SJSA1 (cell line): ENCODE results near the gene VAPB. TPM values are rescaled to one million over a fixed set of nuclear protein-coding genes. Genes with fewer than 3 reads are reported as not detected.

Experiments
- DNase-seq, 2 experiments: peaks; one replicate each; pipeline ENCODE4 v3.0.0-alpha.2; 2015 to 2020; ENCODE audit warnings: low spot score in 2 of 2, low read depth in 1 of 2
- H3K27ac ChIP-seq: fragments of 250-450 bp; sonication (Bioruptor Pico); 2 replicates; pipeline ENCODE4 v1.5.1; 2020; ENCODE audit warnings: mild to moderate bottlenecking, moderate library complexity
- H3K27me3 ChIP-seq: fragments of 250-450 bp; sonication (Bioruptor Pico); replicated peaks from 2 replicates; pipeline ENCODE4 v1.5.1; 2020; ENCODE audit warnings: mild to moderate bottlenecking, moderate library complexity
- H3K36me3 ChIP-seq: fragments of 250-450 bp; sonication (Bioruptor Pico); 2 replicates; pipeline ENCODE4 v1.5.1; 2020; ENCODE audit warnings: mild to moderate bottlenecking
- H3K4me1 ChIP-seq: fragments of 250-450 bp; sonication (Bioruptor Pico); replicated peaks from 2 replicates; pipeline ENCODE4 v1.6.1; 2021; ENCODE audit warnings: mild to moderate bottlenecking
- H3K4me3 ChIP-seq: fragments of 250-450 bp; sonication (Bioruptor Pico); 2 replicates; pipeline ENCODE4 v1.5.1; 2020; ENCODE audit warnings: mild to moderate bottlenecking
- H3K9me3 ChIP-seq: fragments of 250-450 bp; sonication (Bioruptor Pico); replicated peaks from 2 replicates; pipeline ENCODE4 v1.5.1; 2020; ENCODE audit warnings: mild to moderate bottlenecking
- total RNA-seq: library from RNA; depleted of rRNA; stranded (reverse); fragments of >200 nt; shearing (Covaris generic); gene quantifications from 2 replicates; pipeline ENCODE4 v1.2.3, GENCODE V29; 2014

Gene VAPB
- total RNA-seq, 1 experiment from 2014 or later = 16.7 TPM

DNA sequence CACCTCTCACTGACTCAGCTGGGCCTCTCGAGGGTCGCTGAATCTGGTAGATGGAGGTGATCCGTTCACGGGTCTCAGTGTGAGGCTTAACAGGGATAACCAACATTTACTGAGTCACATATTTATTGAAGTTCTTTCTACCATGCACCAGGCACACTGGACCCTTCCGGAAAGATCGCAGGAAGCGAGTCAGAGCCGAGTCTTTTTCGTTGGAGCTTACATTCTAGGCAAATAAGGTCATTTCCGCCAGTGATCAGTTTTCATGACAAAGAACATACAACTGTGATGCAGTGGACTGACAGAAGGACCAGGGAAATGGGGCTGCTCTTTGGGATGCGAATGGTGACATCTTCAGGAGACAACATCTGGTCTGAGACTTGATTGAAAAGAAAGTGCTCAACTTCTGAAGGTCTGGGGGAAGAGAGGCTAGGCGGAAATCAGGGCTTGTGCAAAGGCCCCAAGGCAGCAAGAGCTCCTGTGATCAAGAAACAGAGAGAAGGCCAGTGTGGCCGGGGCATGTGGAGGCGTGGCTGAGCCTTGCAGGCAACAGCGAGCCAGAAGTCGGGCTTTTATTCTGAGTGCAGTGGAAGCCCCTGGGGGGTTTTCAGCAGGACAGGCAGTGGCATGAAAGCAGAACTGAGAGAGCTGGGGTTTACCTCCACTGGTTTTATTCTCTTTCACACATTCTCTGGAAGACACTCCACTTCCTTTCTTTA lies 69.5 kb downstream of the VAPB start:
- Histone ChIP-seq H3K4me1 (peaks cover 36% of the 10 kb centered on the region), H3K27ac (peak overlapping the region; percentile 15; the same call in 1 of the 2 replicates), H3K36me3 (no peaks in the 10 kb centered on the region), H3K4me3 (no peak overlapping the region), H3K27me3 (no peaks in the 10 kb centered on the region), H3K9me3 (no peaks in the 10 kb centered on the region)
- peak in 1 of 2 experiments; percentile 27 for DNase-seq

- H3K4me1 ChIP-seq = peaks cover 36% of the 10 kb centered on the region
- H3K27ac ChIP-seq = no peak overlapping the region
- H3K9me3 ChIP-seq = no peaks in the 10 kb centered on the region
- DNase-seq = no peak
- H3K36me3 ChIP-seq = no peaks in the 10 kb centered on the region
- no peak overlapping the region for H3K4me3 ChIP-seq
- no peaks in the 10 kb centered on the region for H3K27me3 ChIP-seq
Measured at GRCh38 chr20:58459058-58459750, 70.2 kb downstream of the VAPB start.

DNA sequence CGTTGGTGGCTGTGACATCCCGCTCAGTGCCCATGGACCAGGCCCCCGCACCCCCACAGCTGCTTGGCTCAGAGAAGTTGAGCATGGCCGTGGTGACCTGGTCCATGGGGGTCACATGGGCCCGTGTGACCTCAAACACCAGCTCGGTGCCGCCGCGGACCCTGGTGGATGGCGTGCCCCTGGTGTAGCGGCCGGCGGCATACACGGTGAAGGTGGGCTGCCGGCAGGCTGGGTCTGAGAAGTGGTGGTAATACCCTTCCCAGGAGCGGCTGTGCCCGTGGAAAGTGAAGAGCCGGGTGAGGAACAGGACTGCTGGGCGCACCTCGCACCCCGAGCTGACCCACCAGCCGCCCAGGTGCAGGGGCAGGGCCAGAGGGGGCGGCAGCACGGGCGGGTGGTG lies 72.1 kb downstream of the VAPB start:
- DNase-seq = no peak
- H3K36me3 ChIP-seq = no peaks in the 10 kb centered on the region
- no peaks in the 10 kb centered on the region for H3K9me3 ChIP-seq
- peak overlapping the region; percentile 60; the same call in 1 of the 2 replicates for H3K27ac ChIP-seq
- no peaks in the 10 kb centered on the region for H3K27me3 ChIP-seq
- peaks cover 36% of the 10 kb centered on the region for H3K4me1 ChIP-seq
- no peak overlapping the region for H3K4me3 ChIP-seq

- no peaks in the 10 kb centered on the region for H3K36me3 ChIP-seq
- no peaks in the 10 kb centered on the region for H3K27me3 ChIP-seq
- peak in 1 of 2 experiments; percentile 46 for DNase-seq
- no peaks in the 10 kb centered on the region for H3K9me3 ChIP-seq
- H3K4me3 ChIP-seq = no peak overlapping the region
- peak overlapping the region; percentile 60 for H3K27ac ChIP-seq
- H3K4me1 ChIP-seq = peaks cover 34% of the 10 kb centered on the region
Measured at GRCh38 chr20:58461899-58462298, 72.9 kb downstream of the VAPB start.

DNA sequence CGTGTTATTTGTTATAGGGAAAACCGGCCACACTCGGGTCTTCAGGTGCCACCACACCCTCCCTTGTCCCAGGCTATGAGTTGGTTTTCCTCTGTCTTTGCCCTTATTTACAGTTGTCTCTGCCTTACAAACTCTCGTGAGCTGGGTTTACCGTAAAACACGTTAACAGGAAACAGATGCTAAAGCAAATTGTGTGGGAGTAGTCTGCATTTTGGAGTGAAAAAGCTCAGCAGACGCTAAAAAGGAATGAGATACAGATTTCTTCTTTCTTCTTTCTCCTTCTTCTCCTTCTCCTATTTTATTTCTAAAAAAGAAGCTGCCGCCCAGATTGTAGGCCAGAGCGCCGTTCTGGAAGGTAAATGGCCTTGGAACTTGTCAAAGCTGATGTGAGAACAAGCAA lies 74.2 kb downstream of the VAPB start:
- Histone ChIP-seq H3K4me3 (no peak overlapping the region), H3K4me1 (peaks cover 21% of the 10 kb centered on the region), H3K27ac (no peak overlapping the region), H3K36me3 (no peaks in the 10 kb centered on the region), H3K27me3 (no peaks in the 10 kb centered on the region), H3K9me3 (no peaks in the 10 kb centered on the region)
- DNase-seq = no peak

DNA sequence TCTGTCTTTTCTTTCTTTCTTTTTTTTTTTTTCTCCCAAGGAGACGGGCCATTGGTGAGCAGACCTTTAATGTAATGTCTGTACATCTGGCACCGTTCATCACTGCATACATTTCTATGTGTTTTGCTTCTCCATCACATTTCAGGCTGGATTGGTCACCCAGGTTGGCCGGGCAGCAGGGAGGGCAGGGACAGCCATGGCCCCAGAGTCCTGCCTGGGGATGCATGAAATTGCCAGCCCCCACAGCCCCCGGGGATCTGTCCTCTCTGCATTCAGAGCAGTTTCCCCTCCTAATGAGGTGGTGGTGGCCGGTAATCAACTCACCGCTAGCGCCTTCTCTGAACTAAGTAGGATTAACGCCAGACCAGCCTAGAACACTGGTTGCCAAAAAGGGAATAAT lies 75.8 kb downstream of the VAPB start:
- H3K36me3 ChIP-seq = no peaks in the 10 kb centered on the region

DNA sequence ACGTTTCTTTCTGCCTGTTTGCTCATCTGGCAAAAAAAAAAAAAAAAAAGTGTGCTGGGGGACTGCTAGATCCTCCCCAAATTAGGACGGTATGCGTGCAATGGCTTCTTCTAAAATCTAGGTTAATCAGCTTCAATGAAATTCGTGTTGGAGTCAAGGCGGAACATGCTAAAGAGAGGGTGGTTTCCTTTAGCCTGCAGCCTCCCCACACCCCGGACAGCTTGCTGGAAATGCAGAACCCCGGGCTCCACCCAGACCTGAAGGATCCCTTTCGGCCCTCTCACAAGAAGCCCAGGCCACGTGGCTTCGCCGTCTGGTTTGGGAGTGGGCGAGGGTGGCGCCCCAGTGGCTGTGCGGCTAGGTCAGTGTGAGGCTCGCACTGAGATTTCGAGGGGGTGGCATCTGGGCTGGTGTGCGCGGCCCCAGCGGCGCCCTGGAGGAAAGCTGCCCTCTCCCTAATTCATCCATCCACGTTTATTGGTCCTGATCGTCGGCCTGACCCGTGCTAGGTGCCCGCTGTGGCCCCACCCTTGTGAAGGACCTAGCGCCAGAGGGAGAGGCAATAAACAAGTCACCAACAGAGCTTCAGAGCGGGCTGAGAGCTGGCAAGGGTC lies 77.2 kb downstream of the VAPB start:
- no peaks in the 10 kb centered on the region for H3K36me3 ChIP-seq
- H3K27me3 ChIP-seq = no peaks in the 10 kb centered on the region
- H3K4me3 ChIP-seq = no peak overlapping the region
- H3K9me3 ChIP-seq = no peaks in the 10 kb centered on the region
- no peak overlapping the region for H3K27ac ChIP-seq
- peaks cover 11% of the 10 kb centered on the region for H3K4me1 ChIP-seq
- DNase-seq = no peak

More for the DNA sequence above, 75.8 kb downstream of the VAPB start:
- Histone ChIP-seq H3K27ac (no peak overlapping the region), H3K4me3 (no peak overlapping the region), H3K27me3 (no peaks in the 10 kb centered on the region), H3K4me1 (peaks cover 14% of the 10 kb centered on the region), H3K9me3 (no peaks in the 10 kb centered on the region)
- no peak for DNase-seq

GRCh38 chr20:58466729-58467571 lies 77.9 kb downstream of the VAPB start:
- Histone ChIP-seq H3K27ac (no peak overlapping the region), H3K9me3 (no peaks in the 10 kb centered on the region), H3K27me3 (no peaks in the 10 kb centered on the region), H3K4me3 (no peak overlapping the region), H3K4me1 (peaks cover 5% of the 10 kb centered on the region), H3K36me3 (no peaks in the 10 kb centered on the region)
- no peak for DNase-seq

DNA sequence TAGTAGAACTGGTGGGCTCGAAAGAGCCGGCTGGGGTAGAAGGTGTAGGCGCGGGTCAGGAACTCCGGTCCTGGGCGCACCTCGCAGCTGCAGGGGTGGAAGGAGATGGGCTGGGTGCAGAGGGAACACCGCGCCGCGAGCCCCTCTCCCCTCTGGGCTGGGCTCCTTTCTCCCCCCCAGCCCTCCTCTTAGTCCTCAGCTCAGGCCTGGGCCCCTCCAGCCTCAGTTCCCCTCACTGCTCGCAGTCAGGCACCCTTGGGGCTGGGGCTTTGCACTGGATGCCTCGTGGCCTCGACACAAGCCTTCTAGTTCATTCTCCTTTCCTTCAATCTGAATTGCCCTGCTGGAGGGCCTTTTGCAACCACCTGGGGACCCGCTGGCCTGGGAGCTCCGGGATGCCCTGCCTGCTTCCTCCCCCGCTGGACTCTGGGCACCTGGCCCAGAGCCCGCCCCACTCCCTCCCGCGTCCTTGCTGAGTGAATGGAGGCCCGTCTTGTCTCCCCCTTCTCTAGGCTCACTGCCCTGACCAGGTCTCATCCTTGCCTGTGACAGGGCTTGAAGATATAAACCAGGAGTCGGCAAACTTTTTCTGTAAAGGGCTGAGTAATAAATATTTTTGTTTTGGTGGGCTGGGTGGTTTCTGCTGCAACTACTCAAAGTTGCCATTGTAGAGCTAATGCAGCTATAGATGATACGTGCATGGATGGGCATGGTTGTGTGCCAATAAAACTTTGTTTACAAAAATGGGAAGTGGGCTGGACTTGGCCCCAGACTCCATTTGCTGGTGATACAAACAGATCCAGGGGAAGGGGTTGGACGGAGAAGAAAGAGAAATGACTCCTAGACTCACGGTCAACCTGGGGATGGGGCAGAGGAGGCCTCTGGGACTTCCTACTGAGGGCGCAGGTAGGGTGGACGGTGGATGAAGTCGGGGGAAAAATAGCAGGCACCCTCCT lies 78.8 kb downstream of the VAPB start:
- H3K36me3 ChIP-seq = no peaks in the 10 kb centered on the region
- H3K4me3 ChIP-seq = no peak overlapping the region
- no peak overlapping the region for H3K27ac ChIP-seq
- H3K27me3 ChIP-seq = no peaks in the 10 kb centered on the region
- no peaks in the 10 kb centered on the region for H3K4me1 ChIP-seq
- no peaks in the 10 kb centered on the region for H3K9me3 ChIP-seq
- DNase-seq = no peak

DNA sequence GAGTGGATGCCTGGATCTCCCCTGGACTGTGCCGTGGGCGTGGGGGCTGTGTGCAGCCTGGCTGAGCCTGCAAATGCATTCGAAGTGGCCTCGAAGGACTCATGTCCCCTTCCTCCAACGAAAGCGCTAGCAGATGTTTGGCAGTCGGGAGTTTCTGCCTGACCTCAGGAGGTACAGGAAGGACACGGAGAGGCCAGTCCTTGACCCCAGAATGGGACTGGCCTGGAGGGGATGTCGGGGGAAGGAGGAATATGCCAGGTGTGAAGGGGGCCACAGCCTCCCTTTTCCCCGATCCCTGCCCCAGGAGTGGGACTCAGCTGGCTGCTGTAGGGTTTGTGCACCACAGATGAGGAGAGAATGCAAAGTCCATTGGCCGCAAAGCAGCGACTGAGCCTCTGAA lies 80.6 kb downstream of the VAPB start:
- no peaks in the 10 kb centered on the region for H3K4me1 ChIP-seq
- no peak for DNase-seq
- H3K36me3 ChIP-seq = no peaks in the 10 kb centered on the region
- H3K4me3 ChIP-seq = no peak overlapping the region
- no peaks in the 10 kb centered on the region for H3K9me3 ChIP-seq
- no peaks in the 10 kb centered on the region for H3K27me3 ChIP-seq
- no peak overlapping the region for H3K27ac ChIP-seq

DNA sequence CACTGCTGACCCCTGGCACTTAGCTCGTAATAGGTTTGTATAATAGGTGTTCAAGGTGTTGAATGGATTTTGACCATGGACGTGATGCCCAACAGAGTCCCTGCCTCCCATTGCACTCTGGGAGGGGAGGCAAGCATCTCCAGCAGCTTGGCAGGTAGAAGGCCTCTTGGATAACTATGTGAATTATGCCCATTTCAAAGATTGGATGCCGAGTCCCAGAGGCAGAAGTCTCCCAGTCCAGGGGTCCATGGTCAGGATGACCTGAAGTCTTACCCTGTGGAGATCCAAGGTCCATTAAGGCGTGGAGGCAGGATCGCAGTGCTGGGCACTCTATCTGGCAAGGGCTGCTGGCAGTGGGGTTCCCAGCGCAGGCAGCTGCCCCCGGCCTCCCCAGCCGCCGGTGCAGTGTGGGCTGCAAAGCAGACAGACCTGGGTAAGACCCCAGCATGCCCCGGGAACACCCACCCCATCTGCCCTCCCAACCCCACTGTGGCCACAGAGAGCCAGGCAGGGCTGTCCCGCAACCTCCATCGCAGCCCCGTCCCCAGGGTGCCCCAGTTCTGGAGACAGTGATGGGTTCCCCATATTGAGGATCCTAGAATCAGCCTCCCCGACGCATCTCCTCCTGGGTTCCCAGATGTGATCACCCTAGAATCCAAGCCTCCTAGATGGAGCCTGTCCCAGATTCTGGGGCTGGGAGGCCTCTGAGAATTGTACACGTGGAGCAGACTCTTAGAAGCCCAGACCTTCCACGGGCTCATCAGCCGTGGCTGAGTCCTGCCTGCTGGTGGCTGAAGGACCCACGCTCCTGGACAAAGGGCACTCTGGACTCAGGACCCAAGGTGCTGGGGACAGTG lies 81.5 kb downstream of the VAPB start:
- no peaks in the 10 kb centered on the region for H3K4me1 ChIP-seq
- H3K36me3 ChIP-seq = no peaks in the 10 kb centered on the region
- no peak overlapping the region for H3K4me3 ChIP-seq
- no peaks in the 10 kb centered on the region for H3K9me3 ChIP-seq
- DNase-seq = no peak
- H3K27ac ChIP-seq = no peak overlapping the region
- no peaks in the 10 kb centered on the region for H3K27me3 ChIP-seq
